ENCODE data around the gene ACVR1B.

The ACVR1B gene

GRCh38 chr12:51985154-51985835 is 33.8 kb downstream of the ACVR1B start:
- H3K4me1 ChIP-seq (ENCODE audit: control insufficient read depth, insufficient read depth, low read length) = no peaks in the 10 kb centered on the region
- H3K27ac ChIP-seq (ENCODE audit: low read depth, low read length) = no peak overlapping the region
- H3K36me3 ChIP-seq (ENCODE audit: control insufficient read depth, insufficient read depth, low read length) = peaks cover 21% of the 10 kb centered on the region
- H3K9ac ChIP-seq (ENCODE audit: low read length) = no peak overlapping the region
- no peak overlapping the region for H3K4me3 ChIP-seq (ENCODE audit: low read length)
- no peaks in the 10 kb centered on the region for H3K27me3 ChIP-seq (ENCODE audit: control insufficient read depth, insufficient read depth, low read length)

GRCh38 chr12:51986834-51987233 is 35.3 kb downstream of the ACVR1B start:
- Histone ChIP-seq H3K36me3 (ENCODE audit: control insufficient read depth, insufficient read depth, low read length) (peaks cover 21% of the 10 kb centered on the region), H3K4me3 (ENCODE audit: low read length) (no peak overlapping the region), H3K4me1 (ENCODE audit: control insufficient read depth, insufficient read depth, low read length) (no peaks in the 10 kb centered on the region), H3K9ac (ENCODE audit: low read length) (no peak overlapping the region), H3K27ac (ENCODE audit: low read depth, low read length) (no peak overlapping the region), H3K27me3 (ENCODE audit: control insufficient read depth, insufficient read depth, low read length) (no peaks in the 10 kb centered on the region)

GRCh38 chr12:51992246-51992645 is 40.7 kb downstream of the ACVR1B start:
- no peak overlapping the region for H3K4me3 ChIP-seq (ENCODE audit: low read length)
- no peak overlapping the region for H3K9ac ChIP-seq (ENCODE audit: low read length)
- H3K4me1 ChIP-seq (ENCODE audit: control insufficient read depth, insufficient read depth, low read length) = no peaks in the 10 kb centered on the region
- no peak overlapping the region for H3K27ac ChIP-seq (ENCODE audit: low read depth, low read length)
- H3K27me3 ChIP-seq (ENCODE audit: control insufficient read depth, insufficient read depth, low read length) = no peaks in the 10 kb centered on the region
- H3K36me3 ChIP-seq (ENCODE audit: control insufficient read depth, insufficient read depth, low read length) = peaks cover 15% of the 10 kb centered on the region

GRCh38 chr12:51994539-51994820 is 43.0 kb downstream of the ACVR1B start:
- Histone ChIP-seq H3K4me1 (ENCODE audit: control insufficient read depth, insufficient read depth, low read length) (no peaks in the 10 kb centered on the region), H3K36me3 (ENCODE audit: control insufficient read depth, insufficient read depth, low read length) (peaks cover 15% of the 10 kb centered on the region), H3K9ac (ENCODE audit: low read length) (no peak overlapping the region), H3K27me3 (ENCODE audit: control insufficient read depth, insufficient read depth, low read length) (no peaks in the 10 kb centered on the region), H3K4me3 (ENCODE audit: low read length) (no peak overlapping the region), H3K27ac (ENCODE audit: low read depth, low read length) (no peak overlapping the region)

GRCh38 chr12:51994959-51995358 is 43.5 kb downstream of the ACVR1B start:
- no peaks in the 10 kb centered on the region for H3K27me3 ChIP-seq (ENCODE audit: control insufficient read depth, insufficient read depth, low read length)
- no peaks in the 10 kb centered on the region for H3K4me1 ChIP-seq (ENCODE audit: control insufficient read depth, insufficient read depth, low read length)
- H3K9ac ChIP-seq (ENCODE audit: low read length) = no peak overlapping the region
- H3K27ac ChIP-seq (ENCODE audit: low read depth, low read length) = no peak overlapping the region
- no peak overlapping the region for H3K4me3 ChIP-seq (ENCODE audit: low read length)
- peaks cover 15% of the 10 kb centered on the region for H3K36me3 ChIP-seq (ENCODE audit: control insufficient read depth, insufficient read depth, low read length)

GRCh38 chr12:51997136-51997535 is 45.6 kb downstream of the ACVR1B start:
- no peak overlapping the region for H3K9ac ChIP-seq (ENCODE audit: low read length)
- H3K27me3 ChIP-seq (ENCODE audit: control insufficient read depth, insufficient read depth, low read length) = no peaks in the 10 kb centered on the region
- H3K4me3 ChIP-seq (ENCODE audit: low read length) = no peak overlapping the region
- H3K4me1 ChIP-seq (ENCODE audit: control insufficient read depth, insufficient read depth, low read length) = no peaks in the 10 kb centered on the region
- peaks cover 15% of the 10 kb centered on the region for H3K36me3 ChIP-seq (ENCODE audit: control insufficient read depth, insufficient read depth, low read length)
- H3K27ac ChIP-seq (ENCODE audit: low read depth, low read length) = no peak overlapping the region

- Histone ChIP-seq H3K27me3 (ENCODE audit: control insufficient read depth, insufficient read depth, low read length) (peaks cover 13% of the 10 kb centered on the region), H3K27ac (ENCODE audit: low read depth, low read length) (no peak overlapping the region)
Measured at GRCh38 chr12:52003016-52003550, 51.6 kb downstream of the ACVR1B start.

GRCh38 chr12:52003591-52003990 is 52.1 kb downstream of the ACVR1B start:
- no peaks in the 10 kb centered on the region for H3K4me1 ChIP-seq (ENCODE audit: control insufficient read depth, insufficient read depth, low read length)
- no peak overlapping the region for H3K27ac ChIP-seq (ENCODE audit: low read depth, low read length)
- H3K4me3 ChIP-seq (ENCODE audit: low read length) = no peak overlapping the region
- no peaks in the 10 kb centered on the region for H3K36me3 ChIP-seq (ENCODE audit: control insufficient read depth, insufficient read depth, low read length)
- H3K27me3 ChIP-seq (ENCODE audit: control insufficient read depth, insufficient read depth, low read length) = peaks cover 13% of the 10 kb centered on the region
- H3K9ac ChIP-seq (ENCODE audit: low read length) = no peak overlapping the region

More at GRCh38 chr12:52003016-52003550, 51.6 kb downstream of the ACVR1B start:
- no peaks in the 10 kb centered on the region for H3K4me1 ChIP-seq (ENCODE audit: control insufficient read depth, insufficient read depth, low read length)
- no peak overlapping the region for H3K4me3 ChIP-seq (ENCODE audit: low read length)
- no peaks in the 10 kb centered on the region for H3K36me3 ChIP-seq (ENCODE audit: control insufficient read depth, insufficient read depth, low read length)
- H3K9ac ChIP-seq (ENCODE audit: low read length) = no peak overlapping the region

- Histone ChIP-seq H3K9ac (ENCODE audit: low read length) (no peak overlapping the region), H3K4me1 (ENCODE audit: control insufficient read depth, insufficient read depth, low read length) (no peaks in the 10 kb centered on the region), H3K36me3 (ENCODE audit: control insufficient read depth, insufficient read depth, low read length) (no peaks in the 10 kb centered on the region), H3K27me3 (ENCODE audit: control insufficient read depth, insufficient read depth, low read length) (peaks cover 13% of the 10 kb centered on the region), H3K4me3 (ENCODE audit: low read length) (no peak overlapping the region), H3K27ac (ENCODE audit: low read depth, low read length) (no peak overlapping the region)
Measured at GRCh38 chr12:52004042-52004648, 52.6 kb downstream of the ACVR1B start.

- no peaks in the 10 kb centered on the region for H3K36me3 ChIP-seq (ENCODE audit: control insufficient read depth, insufficient read depth, low read length)
- no peak overlapping the region for H3K27ac ChIP-seq (ENCODE audit: low read depth, low read length)
- H3K4me1 ChIP-seq (ENCODE audit: control insufficient read depth, insufficient read depth, low read length) = peaks cover under 1% of the 10 kb centered on the region
- no peak overlapping the region for H3K9ac ChIP-seq (ENCODE audit: low read length)
- peaks cover 13% of the 10 kb centered on the region for H3K27me3 ChIP-seq (ENCODE audit: control insufficient read depth, insufficient read depth, low read length)
- H3K4me3 ChIP-seq (ENCODE audit: low read length) = no peak overlapping the region
Measured at GRCh38 chr12:52005218-52005902, 53.9 kb downstream of the ACVR1B start.

- peak overlapping the region; percentile 39 for H3K4me3 ChIP-seq (ENCODE audit: low read length)
- no peak overlapping the region for H3K9ac ChIP-seq (ENCODE audit: low read length)
- H3K27me3 ChIP-seq (ENCODE audit: control insufficient read depth, insufficient read depth, low read length) = peaks cover 13% of the 10 kb centered on the region
- peaks cover 7% of the 10 kb centered on the region for H3K4me1 ChIP-seq (ENCODE audit: control insufficient read depth, insufficient read depth, low read length)
- peaks cover 4% of the 10 kb centered on the region for H3K36me3 ChIP-seq (ENCODE audit: control insufficient read depth, insufficient read depth, low read length)
- no peak overlapping the region for H3K27ac ChIP-seq (ENCODE audit: low read depth, low read length)
Measured at GRCh38 chr12:52005903-52006703, 54.6 kb downstream of the ACVR1B start.

- Histone ChIP-seq H3K9ac (ENCODE audit: low read length) (no peak within 1 kb of the TSS), H3K27ac (ENCODE audit: low read depth, low read length) (peak within 1 kb of the TSS; percentile 70), H3K36me3 (ENCODE audit: control insufficient read depth, insufficient read depth, low read length) (peaks cover 5% of the 10 kb centered on the region), H3K4me3 (ENCODE audit: low read length) (peak within 1 kb of the TSS; percentile 71), H3K4me1 (ENCODE audit: control insufficient read depth, insufficient read depth, low read length) (peaks cover 9% of the 10 kb centered on the region), H3K27me3 (ENCODE audit: control insufficient read depth, insufficient read depth, low read length) (peaks cover 13% of the 10 kb centered on the region)
Measured at GRCh38 chr12:52006726-52007157, 55.2 kb downstream of the ACVR1B start, which contains the start of gene TAMALIN. Gene TAMALIN (plus strand): TSS chr12:52006946. CDS start chr12:52007020, 74 bp downstream.
